Fibroblast of mammary gland (primary cell): Measurements from ENCODE around the gene ORC6.

Source experiments
- DNase-seq: peaks from one replicate; pipeline ENCODE4 v3.0.0-alpha.2; 2010; ENCODE audit warnings: low read depth
- H3K4me3 ChIP-seq: 2 replicates; pipeline ENCODE4 v1.5.1; 2011; ENCODE audit warnings: low read depth, mild to moderate bottlenecking, low read length, moderate library complexity; ENCODE audit not compliant: control insufficient read depth
- CTCF ChIP-seq: conservative IDR thresholded peaks from 2 replicates; pipeline ENCODE4 v1.5.1; 2011; ENCODE audit warnings: low read depth, low read length, inconsistent platforms; ENCODE audit not compliant: control insufficient read depth, insufficient read depth

ORC6 gene

GRCh38 chr16:46689365-46690280 is at the start of gene ORC6:
TSS of gene ORC6 (plus strand) at chr16:46689659. CDS start at chr16:46689706, 47 bp downstream.
- DNase-seq, result peak; percentile 94
- peak; percentile 55 for TF ChIP-seq CTCF
- peak within 1 kb of the TSS; percentile 92 for H3K4me3 ChIP-seq

DNA sequence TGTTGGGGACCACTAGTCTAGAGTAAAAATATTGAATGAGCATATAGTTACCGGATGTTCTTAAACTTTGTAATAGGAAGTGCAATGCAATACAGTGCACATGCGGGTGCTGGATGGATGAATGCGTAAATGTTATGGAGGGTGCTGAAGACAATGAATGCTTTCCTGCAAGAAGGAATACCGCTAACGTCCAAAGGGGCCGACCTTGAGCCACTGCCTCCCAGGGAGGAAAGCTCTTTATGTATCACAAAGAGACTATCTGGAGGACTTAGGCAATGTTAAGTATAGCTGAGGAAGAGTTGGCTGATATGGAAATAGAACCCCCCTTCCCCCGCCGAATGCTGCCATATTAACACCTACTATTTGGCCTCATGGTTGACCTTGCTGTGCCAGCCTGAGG is 40.8 kb upstream of the ORC6 start:
- DNase-seq, result peak; percentile 24
- H3K4me3 ChIP-seq, result no peak overlapping the region
- TF ChIP-seq CTCF, result peak; percentile 14

DNA sequence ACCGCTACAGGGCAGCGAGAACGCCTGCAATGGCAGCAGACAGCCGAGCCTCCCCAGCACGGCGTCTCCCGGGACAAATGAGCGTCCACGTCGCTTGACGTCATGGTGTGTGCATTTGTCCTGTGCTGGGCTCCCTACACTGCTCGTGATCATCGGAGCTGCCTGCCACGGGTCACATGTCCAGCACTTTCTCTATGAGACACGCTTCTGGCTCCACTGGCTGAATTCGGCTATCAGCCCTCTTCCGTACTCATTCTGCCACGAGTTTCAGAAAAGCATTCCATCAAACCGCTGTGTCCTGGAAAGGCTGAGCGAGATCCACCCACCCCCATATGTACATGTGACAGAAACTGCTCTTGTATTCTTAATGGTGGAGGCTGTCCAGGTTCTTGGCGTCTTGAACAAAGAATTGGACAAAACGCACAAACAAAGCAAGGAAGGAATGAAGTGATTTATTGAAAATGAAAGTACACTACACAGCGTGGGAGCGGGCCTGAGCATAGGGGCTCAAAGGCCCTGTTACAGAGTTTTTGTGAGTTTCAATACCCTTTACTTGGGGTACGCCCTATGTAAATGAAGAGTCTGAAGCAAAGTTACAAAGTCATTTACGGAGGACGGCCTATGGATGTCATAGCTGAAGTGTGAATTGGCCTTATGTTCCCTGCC is 39.7 kb upstream of the ORC6 start:
- TF ChIP-seq CTCF, result no peak
- H3K4me3 ChIP-seq, result peak overlapping the region; percentile 31
- peak; percentile 94 for DNase-seq

DNA sequence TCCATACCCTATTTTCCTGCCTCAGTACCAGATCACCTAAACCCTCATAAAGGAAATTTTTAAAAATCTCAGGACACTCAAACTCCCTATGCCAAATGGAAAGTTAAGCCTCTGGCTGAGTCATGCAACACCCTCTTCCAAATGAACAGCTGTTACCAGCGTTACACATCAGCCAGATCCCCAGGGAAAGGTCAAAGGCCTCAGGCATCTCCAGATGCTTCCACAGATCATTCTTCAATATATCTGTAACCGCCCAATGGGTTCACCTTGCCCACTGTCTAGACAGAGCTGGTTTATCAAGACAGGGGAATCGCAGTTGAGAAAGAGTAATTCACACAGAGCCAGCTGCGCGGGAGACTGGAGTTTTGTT is 39.2 kb upstream of the ORC6 start:
- peak overlapping the region; percentile 31 for H3K4me3 ChIP-seq
- TF ChIP-seq CTCF, result no peak
- DNase-seq, result peak; percentile 97

DNA sequence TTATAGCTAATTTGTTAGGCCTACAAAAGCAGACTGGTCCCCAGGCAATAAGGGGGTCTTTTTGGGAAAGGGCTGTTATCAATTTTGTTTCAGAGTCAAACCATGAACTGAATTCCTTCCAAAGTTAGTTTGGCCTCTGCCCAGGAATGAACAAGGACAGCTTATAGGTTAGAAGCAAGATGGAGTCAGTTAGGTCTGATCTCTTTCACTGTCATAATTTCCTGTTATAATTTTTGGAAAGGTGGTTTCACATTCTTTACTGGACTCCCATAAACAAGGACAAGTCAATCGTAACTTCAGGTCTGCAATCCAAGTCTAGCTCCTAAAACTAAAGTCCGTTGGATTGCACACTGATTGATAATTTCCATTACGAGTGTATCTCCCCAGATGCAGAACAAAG is 38.2 kb upstream of the ORC6 start:
- TF ChIP-seq CTCF, result no peak
- no peak overlapping the region for H3K4me3 ChIP-seq
- no peak for DNase-seq

- no peak overlapping the region for H3K4me3 ChIP-seq
- no peak for DNase-seq
- no peak for TF ChIP-seq CTCF
Observed at GRCh38 chr16:46658925-46659324, 30.5 kb upstream of the ORC6 start.

- DNase-seq, result no peak
- no peak overlapping the region for H3K4me3 ChIP-seq
- no peak for TF ChIP-seq CTCF
Observed at GRCh38 chr16:46662123-46662522, 27.3 kb upstream of the ORC6 start.
